Parathyroid adenoma (tissue), 2 donors: ENCODE data around the gene CELSR1.

ENCODE experiments used
- H2AFZ ChIP-seq: fragments of 300-600 bp; sonication (generic); one replicate; pipeline ENCODE4 v1.7.0; 2017; ENCODE audit warnings: antibody characterized with exemption, mild to moderate bottlenecking
- H3K27ac ChIP-seq: fragments of 300-600 bp; sonication (generic); one replicate; pipeline ENCODE4 v1.7.0; 2017
- H3K27me3 ChIP-seq: fragments of 300-600 bp; sonication (generic); one replicate; pipeline ENCODE4 v1.7.0; 2017; ENCODE audit warnings: low read length; ENCODE audit not compliant: control insufficient read depth, insufficient read depth
- H3K36me3 ChIP-seq: fragments of 300-600 bp; sonication (generic); one replicate; pipeline ENCODE4 v1.7.0; 2017; ENCODE audit warnings: low read length; ENCODE audit not compliant: control insufficient read depth, insufficient read depth
- H3K4me1 ChIP-seq: fragments of 300-600 bp; sonication (generic); one replicate; pipeline ENCODE4 v1.7.0; 2017; ENCODE audit warnings: control low read depth
- H3K4me2 ChIP-seq: fragments of 300-600 bp; sonication (generic); one replicate; pipeline ENCODE4 v1.7.0; 2017; ENCODE audit warnings: low read length
- H3K4me3 ChIP-seq: fragments of 300-600 bp; sonication (generic); one replicate; pipeline ENCODE4 v1.7.0; 2017; ENCODE audit warnings: low read depth, low read length
- H3K79me2 ChIP-seq: fragments of 300-600 bp; sonication (generic); one replicate; pipeline ENCODE4 v1.7.0; 2017; ENCODE audit warnings: control low read depth
- H3K9ac ChIP-seq: fragments of 300-600 bp; sonication (generic); one replicate; pipeline ENCODE4 v1.7.0; 2017; ENCODE audit warnings: mild to moderate bottlenecking
- H3K9me3 ChIP-seq: fragments of 300-600 bp; sonication (generic); one replicate; pipeline ENCODE4 v1.7.0; 2017; ENCODE audit warnings: low read length; ENCODE audit not compliant: control insufficient read depth
- TF ChIP-seq, protein P1 (sequence below): fragments of 300-600 bp; sonication (generic); IDR thresholded peaks from one replicate; pipeline ENCODE4 v1.7.0; 2017; ENCODE audit warnings: antibody characterized with exemption, mild to moderate bottlenecking
- donor health status: primary hyperparathyroidism.

CELSR1 gene

DNA sequence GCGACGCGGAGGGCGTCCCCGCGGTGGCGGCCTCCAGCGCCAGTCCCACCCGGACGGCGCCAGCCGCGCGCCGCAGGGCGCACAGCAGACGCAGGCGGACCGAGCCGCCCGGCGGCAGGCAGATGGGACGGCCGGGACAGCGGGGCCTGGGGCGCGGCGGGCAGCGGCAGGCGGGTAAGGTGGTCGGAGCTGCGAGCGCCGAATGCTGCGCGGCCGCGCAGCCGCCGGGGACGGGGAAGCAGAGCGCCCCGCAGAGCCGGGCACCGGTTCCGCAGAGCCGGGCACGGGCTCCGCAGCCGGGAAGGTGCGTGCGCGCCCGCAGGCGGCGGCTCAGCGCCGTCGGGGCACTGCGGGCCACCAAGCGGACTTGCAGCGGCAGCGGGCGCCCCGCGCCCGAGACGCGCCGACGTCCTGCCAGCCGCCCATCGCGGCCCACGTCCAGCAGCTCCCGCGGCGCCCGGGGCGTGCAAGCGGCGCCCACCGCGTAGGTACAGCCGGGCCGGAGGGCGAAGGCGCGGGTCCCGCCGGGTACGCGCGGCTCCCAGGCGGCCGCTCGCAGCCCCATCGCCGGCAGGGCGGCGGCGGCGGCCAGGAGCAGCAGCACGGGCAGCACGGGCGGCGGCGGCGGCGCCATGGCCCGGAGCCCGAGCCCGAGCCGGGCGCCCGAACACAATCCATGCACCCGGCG lies 739 bp downstream of the CELSR1 start:
- Histone ChIP-seq H2AFZ (no peak overlapping the region), H3K79me2 (no peaks in the 10 kb centered on the region), H3K4me2 (no peak overlapping the region), H3K9me3 (no peaks in the 10 kb centered on the region), H3K36me3 (no peaks in the 10 kb centered on the region), H3K27ac (no peak overlapping the region), H3K4me1 (no peaks in the 10 kb centered on the region), H3K9ac (no peak overlapping the region), H3K4me3 (no peak overlapping the region), H3K27me3 (no peaks in the 10 kb centered on the region)
- TF ChIP-seq, protein P1, sequence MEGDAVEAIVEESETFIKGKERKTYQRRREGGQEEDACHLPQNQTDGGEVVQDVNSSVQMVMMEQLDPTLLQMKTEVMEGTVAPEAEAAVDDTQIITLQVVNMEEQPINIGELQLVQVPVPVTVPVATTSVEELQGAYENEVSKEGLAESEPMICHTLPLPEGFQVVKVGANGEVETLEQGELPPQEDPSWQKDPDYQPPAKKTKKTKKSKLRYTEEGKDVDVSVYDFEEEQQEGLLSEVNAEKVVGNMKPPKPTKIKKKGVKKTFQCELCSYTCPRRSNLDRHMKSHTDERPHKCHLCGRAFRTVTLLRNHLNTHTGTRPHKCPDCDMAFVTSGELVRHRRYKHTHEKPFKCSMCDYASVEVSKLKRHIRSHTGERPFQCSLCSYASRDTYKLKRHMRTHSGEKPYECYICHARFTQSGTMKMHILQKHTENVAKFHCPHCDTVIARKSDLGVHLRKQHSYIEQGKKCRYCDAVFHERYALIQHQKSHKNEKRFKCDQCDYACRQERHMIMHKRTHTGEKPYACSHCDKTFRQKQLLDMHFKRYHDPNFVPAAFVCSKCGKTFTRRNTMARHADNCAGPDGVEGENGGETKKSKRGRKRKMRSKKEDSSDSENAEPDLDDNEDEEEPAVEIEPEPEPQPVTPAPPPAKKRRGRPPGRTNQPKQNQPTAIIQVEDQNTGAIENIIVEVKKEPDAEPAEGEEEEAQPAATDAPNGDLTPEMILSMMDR = no peak

DNA sequence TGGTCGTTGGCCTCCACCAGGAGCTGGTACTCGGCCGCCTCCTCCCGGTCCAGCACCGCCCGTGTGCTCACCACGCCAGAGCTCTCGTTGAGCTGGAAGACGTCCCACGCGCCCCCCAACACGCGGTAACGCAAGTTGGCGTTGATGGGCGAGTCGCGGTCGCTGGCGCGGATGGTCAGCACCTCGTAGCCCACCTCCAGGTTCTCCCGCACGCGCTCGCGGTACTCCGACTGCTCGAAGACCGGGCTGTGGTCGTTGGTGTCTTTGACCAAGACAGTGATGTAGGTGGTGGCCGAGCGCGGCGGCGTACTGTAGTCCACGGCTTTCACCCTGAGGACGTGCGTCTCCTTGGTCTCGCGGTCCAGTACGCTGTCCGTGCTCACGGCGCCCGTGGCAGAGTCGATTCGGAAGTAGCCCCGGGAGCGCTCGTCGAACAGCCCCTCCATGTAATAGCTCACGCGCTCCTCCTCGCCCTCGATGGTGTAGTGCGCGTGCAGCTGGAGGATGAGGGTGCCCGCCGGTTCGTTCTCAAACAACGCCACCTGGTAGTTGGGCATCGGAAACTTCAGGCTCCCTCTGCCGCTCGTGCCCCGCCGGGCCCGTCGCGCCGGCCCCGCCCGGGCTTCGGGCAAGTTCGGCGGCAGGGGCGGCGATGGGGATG lies 1.4 kb downstream of the CELSR1 start:
- H3K36me3 ChIP-seq = no peaks in the 10 kb centered on the region
- H3K4me3 ChIP-seq = no peak overlapping the region
- H3K27ac ChIP-seq = no peak overlapping the region
- H3K4me2 ChIP-seq = no peak overlapping the region
- H3K9ac ChIP-seq = no peak overlapping the region
- H3K4me1 ChIP-seq = no peaks in the 10 kb centered on the region
- H2AFZ ChIP-seq = no peak overlapping the region
- TF ChIP-seq, protein P1 = no peak
- no peaks in the 10 kb centered on the region for H3K79me2 ChIP-seq
- no peaks in the 10 kb centered on the region for H3K9me3 ChIP-seq
- no peaks in the 10 kb centered on the region for H3K27me3 ChIP-seq

DNA sequence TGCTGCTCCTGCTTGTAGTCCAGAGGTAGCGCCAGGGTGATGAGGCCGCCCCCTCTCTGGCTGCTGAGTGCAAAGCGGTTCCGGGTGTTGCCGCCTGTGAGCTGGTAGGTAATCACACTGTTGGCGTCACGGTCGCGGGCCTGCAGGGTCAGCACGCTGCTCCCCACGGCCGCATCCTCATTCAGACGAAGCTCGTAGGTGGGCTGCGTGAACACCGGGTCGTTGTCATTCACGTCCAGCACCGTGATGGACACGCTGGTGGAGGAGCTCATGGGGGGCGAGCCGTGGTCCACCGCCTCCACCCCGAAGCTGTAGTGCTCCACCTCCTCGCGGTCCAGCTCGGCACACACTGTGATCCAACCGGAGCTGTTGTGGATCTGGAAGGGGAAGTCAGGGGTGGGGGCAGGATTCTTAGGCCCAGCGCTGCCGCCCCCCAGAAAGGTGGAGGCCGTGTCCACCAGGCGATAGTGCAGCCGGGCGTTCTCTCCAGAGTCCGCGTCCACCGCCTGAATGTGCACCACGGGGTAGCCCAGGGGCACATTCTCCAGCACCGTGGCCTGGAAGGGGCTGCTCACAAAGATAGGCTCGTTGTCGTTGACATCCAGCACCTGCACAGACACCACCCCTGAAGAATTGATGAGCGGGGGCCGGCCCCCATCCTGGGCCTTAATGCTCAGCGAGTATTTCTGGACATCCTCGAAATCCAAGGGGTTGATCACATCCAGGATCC lies 2.4 kb downstream of the CELSR1 start:
- no peaks in the 10 kb centered on the region for H3K9me3 ChIP-seq
- no peaks in the 10 kb centered on the region for H3K36me3 ChIP-seq
- no peak overlapping the region for H3K4me2 ChIP-seq
- no peak overlapping the region for H3K4me3 ChIP-seq
- TF ChIP-seq, protein P1 = no peak
- no peak overlapping the region for H3K9ac ChIP-seq
- no peaks in the 10 kb centered on the region for H3K4me1 ChIP-seq
- H3K27ac ChIP-seq = no peak overlapping the region
- no peaks in the 10 kb centered on the region for H3K27me3 ChIP-seq
- no peaks in the 10 kb centered on the region for H3K79me2 ChIP-seq
- no peak overlapping the region for H2AFZ ChIP-seq

DNA sequence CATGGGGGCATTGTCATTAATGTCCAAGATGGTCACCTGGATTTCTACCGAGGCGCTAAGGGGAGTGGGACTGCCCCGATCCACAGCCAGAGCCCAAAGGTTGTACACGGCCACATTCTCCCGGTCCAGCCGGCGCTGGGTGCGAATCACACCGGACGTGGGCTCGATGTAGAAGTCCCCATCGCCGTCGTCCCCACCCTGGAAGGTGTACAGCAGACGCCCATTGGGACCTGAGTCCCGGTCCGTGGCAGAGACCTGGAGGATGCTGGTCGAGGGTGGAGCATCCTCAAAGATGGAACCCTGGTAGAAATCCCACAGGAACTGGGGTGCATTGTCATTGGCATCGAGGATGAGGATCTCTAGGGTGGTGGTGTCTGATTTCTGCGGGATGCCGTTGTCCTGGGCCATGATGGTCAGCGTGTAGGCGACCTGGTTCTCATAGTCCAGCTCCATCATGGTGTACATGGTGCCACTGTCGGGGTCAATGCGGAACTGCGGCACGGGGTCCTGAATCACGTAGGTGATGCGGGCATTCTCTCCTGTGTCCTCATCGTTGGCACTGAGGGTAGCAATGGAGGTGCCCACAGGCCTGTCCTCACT lies 3.1 kb downstream of the CELSR1 start:
- TF ChIP-seq, protein P1 = no peak

More for the DNA sequence above, 3.1 kb downstream of the CELSR1 start:
- no peak overlapping the region for H3K27ac ChIP-seq
- no peak overlapping the region for H2AFZ ChIP-seq
- no peaks in the 10 kb centered on the region for H3K27me3 ChIP-seq
- H3K9me3 ChIP-seq = no peaks in the 10 kb centered on the region
- H3K4me2 ChIP-seq = no peak overlapping the region
- no peak overlapping the region for H3K4me3 ChIP-seq
- H3K4me1 ChIP-seq = no peaks in the 10 kb centered on the region
- no peak overlapping the region for H3K9ac ChIP-seq
- H3K36me3 ChIP-seq = no peaks in the 10 kb centered on the region
- no peaks in the 10 kb centered on the region for H3K79me2 ChIP-seq
